Keratinocyte (primary cell): Measurements from ENCODE around the gene PISD.

Experiments
- CTCF ChIP-seq, 3 experiments: IDR thresholded peaks in 1 of 3; conservative IDR thresholded peaks in 1 of 3; optimal IDR thresholded peaks in 1 of 3; 2 replicates in 2 of 3; 3 replicates in 1 of 3; pipeline versions ENCODE3 to v1.5.1; 2011; ENCODE audit warnings: low read length in 3 of 3, mild to moderate bottlenecking in 3 of 3, moderate library complexity in 2 of 3, control low read depth in 1 of 3, inconsistent platforms in 1 of 3; ENCODE audit not compliant: insufficient read depth in 2 of 3; ENCODE audit errors: extremely low read depth in 1 of 3
- EZH2 ChIP-seq: IDR thresholded peaks from one replicate; pipeline ENCODE4 v1.6.1; 2012; ENCODE audit warnings: inconsistent platforms, mild to moderate bottlenecking, low read length, moderate library complexity

- TF ChIP-seq EZH2 (no peak), CTCF (optimal IDR thresholded peaks at IDR 0.05 in 1 of 3, IDR thresholded peaks at IDR 0.05 in 1 of 3, conservative IDR thresholded peaks at IDR 0.05 in 1 of 3; ENCODE audit: extremely low read depth in 1 of 3, insufficient read depth in 2 of 3, low read length in 3 of 3) (no peak)
Measured at GRCh38 chr22:31695423-31695822, 33.4 kb upstream of the PISD start.
